AG09309 (cell line): Measurements from ENCODE around the gene PDE3B.

Source experiments
- DNase-seq: peaks from one replicate; pipeline ENCODE4 v3.0.0-alpha.2; 2010; ENCODE audit warnings: low read depth
- H3K4me3 ChIP-seq: 2 replicates; pipeline ENCODE4 v1.5.1; 2011; ENCODE audit warnings: mild to moderate bottlenecking, low read depth, low read length, moderate library complexity; ENCODE audit not compliant: control insufficient read depth
- TF ChIP-seq, protein P1 (sequence below): IDR thresholded peaks from 2 replicates; pipeline ENCODE4 v1.5.1; 2011; ENCODE audit warnings: mild to moderate bottlenecking, low read depth, low read length, inconsistent platforms; ENCODE audit not compliant: insufficient read depth, control insufficient read depth; ENCODE audit errors: missing control alignments

Gene PDE3B

DNA sequence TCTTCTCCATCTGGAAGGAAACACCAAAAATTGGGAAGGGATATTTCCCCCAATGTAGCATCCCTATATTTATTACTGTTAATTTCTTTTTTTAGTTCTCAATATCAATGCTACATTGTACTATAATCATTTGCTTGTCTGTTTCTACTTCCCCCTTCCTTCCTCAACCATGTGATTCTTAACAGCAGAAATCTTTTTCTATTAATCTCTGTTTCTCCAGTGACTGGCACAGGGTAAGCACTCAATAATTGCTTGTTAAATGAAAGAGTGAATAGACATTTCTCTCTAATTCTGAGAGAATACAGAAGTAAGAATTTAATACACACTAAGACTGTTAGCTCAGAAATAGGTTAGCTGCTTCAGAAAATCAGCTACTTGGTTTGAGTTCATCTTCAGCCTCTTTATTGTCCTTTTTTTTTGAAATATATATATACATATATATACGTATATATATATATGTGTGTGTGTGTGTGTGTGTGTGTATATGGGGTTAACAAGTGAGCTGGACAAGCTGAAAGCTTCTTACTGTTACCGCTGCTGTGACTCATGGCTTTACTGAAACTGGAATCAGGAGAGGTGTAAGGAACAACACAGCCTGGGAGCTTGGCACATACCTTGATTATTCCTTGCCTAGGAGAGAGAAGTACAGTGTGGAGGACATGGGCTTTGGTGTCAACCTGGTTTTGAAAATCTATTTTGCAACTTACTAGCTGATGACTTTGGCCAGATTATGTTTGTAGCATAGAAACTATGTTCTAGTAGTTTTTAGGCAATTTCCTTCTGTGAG is 26.2 kb upstream of the PDE3B start:
- no peak for DNase-seq
- no peak overlapping the region for H3K4me3 ChIP-seq
- TF ChIP-seq, protein P1, sequence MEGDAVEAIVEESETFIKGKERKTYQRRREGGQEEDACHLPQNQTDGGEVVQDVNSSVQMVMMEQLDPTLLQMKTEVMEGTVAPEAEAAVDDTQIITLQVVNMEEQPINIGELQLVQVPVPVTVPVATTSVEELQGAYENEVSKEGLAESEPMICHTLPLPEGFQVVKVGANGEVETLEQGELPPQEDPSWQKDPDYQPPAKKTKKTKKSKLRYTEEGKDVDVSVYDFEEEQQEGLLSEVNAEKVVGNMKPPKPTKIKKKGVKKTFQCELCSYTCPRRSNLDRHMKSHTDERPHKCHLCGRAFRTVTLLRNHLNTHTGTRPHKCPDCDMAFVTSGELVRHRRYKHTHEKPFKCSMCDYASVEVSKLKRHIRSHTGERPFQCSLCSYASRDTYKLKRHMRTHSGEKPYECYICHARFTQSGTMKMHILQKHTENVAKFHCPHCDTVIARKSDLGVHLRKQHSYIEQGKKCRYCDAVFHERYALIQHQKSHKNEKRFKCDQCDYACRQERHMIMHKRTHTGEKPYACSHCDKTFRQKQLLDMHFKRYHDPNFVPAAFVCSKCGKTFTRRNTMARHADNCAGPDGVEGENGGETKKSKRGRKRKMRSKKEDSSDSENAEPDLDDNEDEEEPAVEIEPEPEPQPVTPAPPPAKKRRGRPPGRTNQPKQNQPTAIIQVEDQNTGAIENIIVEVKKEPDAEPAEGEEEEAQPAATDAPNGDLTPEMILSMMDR, result no peak

DNA sequence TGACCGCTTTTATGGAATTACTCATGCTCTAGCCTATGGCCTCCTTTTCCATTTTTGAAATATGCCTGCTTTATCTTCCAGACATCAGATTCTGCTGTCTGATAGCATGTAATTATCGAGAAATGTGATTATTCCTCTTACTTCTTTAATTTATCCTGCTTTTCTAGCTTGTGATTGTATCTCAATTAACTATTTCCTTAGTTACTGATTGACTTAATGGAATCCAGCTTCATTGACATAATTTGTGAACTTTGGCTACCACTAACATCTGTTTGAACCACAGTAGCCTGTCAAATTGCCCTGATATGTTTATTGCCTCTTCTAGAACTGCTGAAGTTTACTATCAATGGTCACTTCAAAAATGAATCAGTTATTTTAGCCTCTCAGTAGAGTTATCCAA is 25.5 kb upstream of the PDE3B start:
- no peak overlapping the region for H3K4me3 ChIP-seq
- TF ChIP-seq, protein P1, result no peak
- no peak for DNase-seq

DNA sequence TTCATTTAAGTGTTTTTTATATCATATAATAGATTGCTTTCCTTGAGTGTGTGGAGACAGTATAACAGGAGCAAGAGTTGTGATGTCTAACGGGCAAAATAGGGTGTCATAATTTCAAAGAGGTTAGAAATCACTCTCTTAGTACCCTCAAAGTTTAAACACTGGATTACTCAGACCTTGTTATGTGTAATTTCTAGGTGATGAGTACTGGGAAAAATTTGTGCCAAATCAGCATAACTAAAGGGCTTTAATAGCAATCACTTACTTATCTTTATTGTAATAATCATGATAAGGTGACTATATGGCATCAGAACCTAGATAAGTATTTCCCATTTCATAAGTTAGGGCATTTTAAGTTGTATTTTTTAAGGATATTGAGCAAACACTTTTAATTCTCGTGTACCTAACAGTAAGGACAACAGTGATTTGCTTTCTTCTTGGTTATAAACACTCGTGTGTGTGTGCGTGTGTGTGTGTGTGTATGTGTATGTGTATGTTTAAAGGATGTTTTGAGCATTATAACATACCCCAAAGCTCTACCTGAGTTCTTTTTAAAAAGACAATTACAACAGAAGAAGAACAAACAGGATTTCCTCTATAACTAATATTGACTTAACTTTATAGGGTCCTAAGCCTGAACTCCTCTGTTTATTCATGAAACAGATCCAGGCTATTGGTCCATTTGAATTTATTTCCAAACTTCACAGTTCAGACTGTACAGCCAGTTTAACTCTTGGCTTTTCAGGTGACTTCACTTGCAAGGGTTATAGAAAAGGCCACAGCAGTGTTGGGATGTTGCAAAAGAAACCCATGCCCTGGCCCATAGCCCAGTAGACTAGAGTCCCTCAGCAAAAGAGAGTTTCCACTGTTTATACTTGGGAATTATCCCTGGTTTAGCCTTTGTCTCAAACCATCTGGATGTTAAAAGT is 23.7 kb upstream of the PDE3B start:
- TF ChIP-seq, protein P1, result no peak
- DNase-seq, result no peak
- H3K4me3 ChIP-seq, result no peak overlapping the region

DNA sequence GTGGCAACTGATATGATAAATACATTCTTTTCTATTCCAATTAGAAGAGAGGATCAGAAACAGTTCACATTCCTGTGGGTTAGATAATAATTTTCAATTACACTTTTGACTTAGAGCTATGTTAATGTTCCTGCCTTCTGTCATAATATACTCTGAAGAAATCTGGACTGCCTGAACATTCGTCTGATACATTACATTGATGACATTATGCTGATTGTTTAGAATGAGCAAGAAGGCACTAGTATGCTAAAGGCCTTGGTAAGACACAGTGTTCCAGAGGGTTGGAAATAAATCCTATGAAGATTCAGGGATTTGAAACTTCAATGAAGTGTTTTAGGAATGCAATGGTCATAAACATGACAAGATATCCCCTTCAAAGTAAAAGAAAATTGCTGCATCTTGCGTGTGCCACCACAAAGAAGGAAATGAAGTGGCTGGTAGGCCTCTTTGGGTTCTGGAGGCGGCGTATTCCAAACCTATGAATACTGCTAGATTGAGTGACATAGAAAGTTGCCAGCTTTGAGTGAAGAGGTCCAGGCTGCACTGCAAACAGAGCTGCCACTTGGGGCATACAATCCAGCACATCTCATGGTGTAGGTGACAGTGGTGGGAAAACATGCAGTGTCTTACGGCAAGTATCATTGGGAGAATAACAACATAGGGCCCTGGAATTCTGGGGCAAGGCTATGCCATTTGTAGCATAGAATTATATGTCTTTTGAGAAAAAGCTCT is 21.2 kb upstream of the PDE3B start:
- TF ChIP-seq, protein P1, result no peak
- no peak overlapping the region for H3K4me3 ChIP-seq
- DNase-seq, result no peak

DNA sequence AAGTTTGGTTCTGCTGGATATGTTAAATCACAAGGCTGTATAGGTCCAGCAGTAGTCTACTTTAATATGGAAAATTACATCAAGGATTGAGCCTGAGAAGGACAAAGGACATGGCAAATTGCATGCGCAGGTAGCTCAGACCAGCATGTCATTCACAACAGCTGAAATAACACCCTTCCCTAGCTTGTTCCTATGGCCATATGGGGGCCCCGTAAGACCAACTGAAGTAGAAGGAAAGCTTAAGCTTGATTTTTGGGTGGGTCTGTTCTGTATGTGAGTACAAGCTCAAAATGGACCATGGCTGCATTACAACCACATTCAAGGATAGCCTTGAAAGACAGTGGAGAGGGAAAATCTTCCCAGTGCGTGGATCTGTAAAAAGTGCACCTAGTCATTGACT is 20.6 kb upstream of the PDE3B start:
- no peak overlapping the region for H3K4me3 ChIP-seq
- TF ChIP-seq, protein P1, result no peak
- no peak for DNase-seq

DNA sequence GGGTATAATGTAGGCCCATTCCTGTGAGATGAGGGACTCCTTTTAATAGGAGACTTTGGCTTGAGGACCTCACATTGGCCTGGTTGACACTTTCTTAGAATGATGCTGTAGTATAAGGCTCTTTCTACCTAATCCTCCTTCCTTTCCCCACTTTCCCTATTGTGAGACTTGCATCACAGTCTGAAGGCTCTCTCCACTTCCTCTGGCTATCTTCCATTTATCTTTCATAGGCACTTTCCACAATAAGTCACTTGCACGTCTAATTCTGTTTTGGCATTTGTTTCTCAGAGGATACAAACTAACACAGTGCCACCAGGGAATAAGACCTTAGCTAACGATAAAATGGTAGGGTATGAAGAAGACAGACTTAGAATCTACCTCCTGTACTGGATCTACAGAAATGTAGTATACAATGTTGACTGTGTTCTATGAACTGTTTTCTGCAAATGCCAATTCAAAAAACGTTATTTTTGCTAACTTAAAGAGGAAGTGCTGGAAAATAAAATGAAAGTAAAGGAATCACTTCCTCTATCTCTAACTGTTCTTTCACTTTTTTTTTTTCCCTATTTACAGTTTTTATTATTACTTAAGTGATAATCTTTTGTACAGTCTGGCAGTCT is 17.9 kb upstream of the PDE3B start:
- H3K4me3 ChIP-seq, result no peak overlapping the region
- TF ChIP-seq, protein P1, result no peak
- DNase-seq, result no peak
